ENCODE data around the gene NPHP3.
A peak's percentile ranks its signal among the peaks of the same experiment; 100 is the strongest.

DNA sequence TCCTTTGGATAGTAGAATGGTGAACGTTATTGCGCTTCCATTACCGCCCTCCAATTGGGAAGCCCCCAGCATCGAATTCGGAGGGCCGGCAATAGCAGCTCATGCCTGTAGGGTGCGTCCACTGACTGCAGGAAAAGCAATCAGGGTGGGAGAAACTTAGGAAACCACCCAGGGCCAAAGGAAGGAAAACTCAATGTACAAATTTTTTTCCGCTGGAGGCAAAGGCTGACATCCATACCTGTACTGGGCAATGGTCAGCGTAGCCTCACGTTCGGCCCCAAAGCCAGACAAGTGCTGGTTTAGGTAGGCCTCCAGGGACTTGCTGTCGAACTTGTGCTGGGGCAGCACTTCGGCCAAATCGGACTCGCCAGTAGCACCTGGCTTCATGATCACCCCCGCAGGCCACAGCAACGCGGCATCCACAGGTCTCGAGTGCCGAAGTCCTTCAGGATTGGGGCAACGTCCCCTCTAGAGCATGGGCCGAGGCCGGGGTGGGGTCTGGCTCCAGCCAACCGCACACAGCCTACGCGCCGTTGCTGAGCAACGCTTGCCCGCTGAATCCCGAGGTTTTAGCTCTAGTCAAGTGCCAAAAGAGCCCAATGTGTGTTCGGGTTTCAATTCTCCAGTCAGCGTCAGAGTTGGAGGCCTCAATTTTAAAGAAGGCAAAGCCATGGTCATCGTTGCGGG lies 62.7 kb downstream of the NPHP3 start, which contains the start of gene ACAD11:
- no peak for TF ChIP-seq EP300 (IDR thresholded peaks at IDR 0.05)
- peak; percentile 26 to 82 for TF ChIP-seq POLR2AphosphoS5 (IDR thresholded peaks at IDR 0.05)
- TF ChIP-seq, protein P1, sequence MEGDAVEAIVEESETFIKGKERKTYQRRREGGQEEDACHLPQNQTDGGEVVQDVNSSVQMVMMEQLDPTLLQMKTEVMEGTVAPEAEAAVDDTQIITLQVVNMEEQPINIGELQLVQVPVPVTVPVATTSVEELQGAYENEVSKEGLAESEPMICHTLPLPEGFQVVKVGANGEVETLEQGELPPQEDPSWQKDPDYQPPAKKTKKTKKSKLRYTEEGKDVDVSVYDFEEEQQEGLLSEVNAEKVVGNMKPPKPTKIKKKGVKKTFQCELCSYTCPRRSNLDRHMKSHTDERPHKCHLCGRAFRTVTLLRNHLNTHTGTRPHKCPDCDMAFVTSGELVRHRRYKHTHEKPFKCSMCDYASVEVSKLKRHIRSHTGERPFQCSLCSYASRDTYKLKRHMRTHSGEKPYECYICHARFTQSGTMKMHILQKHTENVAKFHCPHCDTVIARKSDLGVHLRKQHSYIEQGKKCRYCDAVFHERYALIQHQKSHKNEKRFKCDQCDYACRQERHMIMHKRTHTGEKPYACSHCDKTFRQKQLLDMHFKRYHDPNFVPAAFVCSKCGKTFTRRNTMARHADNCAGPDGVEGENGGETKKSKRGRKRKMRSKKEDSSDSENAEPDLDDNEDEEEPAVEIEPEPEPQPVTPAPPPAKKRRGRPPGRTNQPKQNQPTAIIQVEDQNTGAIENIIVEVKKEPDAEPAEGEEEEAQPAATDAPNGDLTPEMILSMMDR (IDR thresholded peaks at IDR 0.05) = peak; percentile 53 to 84 (median 54)

Data from esophagus muscularis mucosa (tissue), 4 donors.